Fibroblast of skin of scalp (primary cell): ENCODE data around the gene DYNLT2B.
A peak's percentile ranks its signal among the peaks of the same experiment; 100 is the strongest.
"Not testable (repeated sequence)": the region's sequence is repeated elsewhere in the genome, so short reads cannot be mapped to it uniquely, and the experiment has no call there.

Source experiments
- DNase-seq: peaks from one replicate; pipeline ENCODE4 v3.0.0-alpha.2; 2013

DYNLT2B gene

GRCh38 chr3:196323691-196324090 lies 5.7 kb upstream of the DYNLT2B start:
- peak; percentile 42 for DNase-seq

GRCh38 chr3:196323016-196323415 lies 5.0 kb upstream of the DYNLT2B start:
- DNase-seq, result no peak

- DNase-seq, result no peak
Measured at GRCh38 chr3:196321162-196321561, 3.1 kb upstream of the DYNLT2B start.

- no peak for DNase-seq
Measured at GRCh38 chr3:196320137-196320536, 2.1 kb upstream of the DYNLT2B start.

GRCh38 chr3:196316799-196317686 lies 997 bp downstream of the DYNLT2B start:
- not testable (repeated sequence) for DNase-seq

- DNase-seq, result no peak
Measured at GRCh38 chr3:196315821-196316220, 2.2 kb downstream of the DYNLT2B start.

- no peak for DNase-seq
Measured at GRCh38 chr3:196314597-196314996, 3.4 kb downstream of the DYNLT2B start.

- not testable (repeated sequence) for DNase-seq
Measured at GRCh38 chr3:196314086-196314485, 4.0 kb downstream of the DYNLT2B start.

- DNase-seq, result not testable (repeated sequence)
Measured at GRCh38 chr3:196302960-196303359, 15.1 kb downstream of the DYNLT2B start.

GRCh38 chr3:196302551-196302950 lies 15.5 kb downstream of the DYNLT2B start:
- not testable (repeated sequence) for DNase-seq

GRCh38 chr3:196298521-196298920 lies 19.5 kb downstream of the DYNLT2B start:
- no peak for DNase-seq

GRCh38 chr3:196292286-196292923 lies 25.6 kb downstream of the DYNLT2B start:
- no peak for DNase-seq

- DNase-seq, result peak; percentile 70
Measured at GRCh38 chr3:196288141-196288460, 29.9 kb downstream of the DYNLT2B start.

- peak; percentile 96 for DNase-seq
Measured at GRCh38 chr3:196287440-196288140, 30.4 kb downstream of the DYNLT2B start, which contains the start of gene PCYT1A. TSS of gene PCYT1A (minus strand) at chr3:196287726. CDS start at chr3:196270531, 17,195 bp downstream.

- DNase-seq, result peak; percentile 7
Measured at GRCh38 chr3:196287090-196287439, 31.0 kb downstream of the DYNLT2B start.

GRCh38 chr3:196284396-196284795 lies 33.6 kb downstream of the DYNLT2B start:
- DNase-seq, result peak; percentile 62

GRCh38 chr3:196281962-196282361 lies 36.1 kb downstream of the DYNLT2B start:
- no peak for DNase-seq

GRCh38 chr3:196280689-196281440 lies 37.2 kb downstream of the DYNLT2B start:
- DNase-seq, result no peak

GRCh38 chr3:196275126-196275525 lies 42.9 kb downstream of the DYNLT2B start:
- DNase-seq, result peak; percentile 20

GRCh38 chr3:196274585-196274984 lies 43.5 kb downstream of the DYNLT2B start:
- no peak for DNase-seq

GRCh38 chr3:196273655-196274054 lies 44.4 kb downstream of the DYNLT2B start:
- DNase-seq, result no peak

GRCh38 chr3:196272826-196273225 lies 45.2 kb downstream of the DYNLT2B start:
- DNase-seq, result no peak

GRCh38 chr3:196270499-196270898 lies 47.5 kb downstream of the DYNLT2B start:
- DNase-seq, result no peak
